ENCODE results near the gene AFAP1L1. TPM values are rescaled to one million over a fixed set of nuclear protein-coding genes. Genes with fewer than 3 reads are reported as not detected.

The AFAP1L1 gene
- total and polyA plus RNA-seq, 4 donors = 2.1 to 11.6 (median 4.0) TPM

DNA sequence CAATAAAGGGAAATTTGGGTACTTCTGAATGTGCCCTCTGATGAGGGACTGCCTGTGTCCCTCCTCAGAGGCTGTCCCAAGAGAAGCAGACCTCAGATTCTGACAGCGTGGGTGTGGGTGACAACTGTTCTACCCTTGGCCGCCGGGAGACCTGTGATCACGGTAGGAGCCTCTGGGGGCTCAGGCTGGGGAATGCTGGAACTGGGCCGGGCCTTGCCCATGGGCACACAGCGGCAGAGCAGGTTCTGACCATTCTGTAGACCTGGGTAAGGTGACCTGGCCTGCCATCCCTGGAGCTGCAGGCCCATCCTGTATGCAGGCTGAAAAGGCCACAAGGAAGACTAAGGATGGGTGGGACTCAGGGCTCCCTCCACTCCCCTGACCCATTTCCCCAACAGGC lies 44.1 kb downstream of the AFAP1L1 start:
- WGBS = 95% methylated on average over 6 of the region's 6 CpGs

DNA sequence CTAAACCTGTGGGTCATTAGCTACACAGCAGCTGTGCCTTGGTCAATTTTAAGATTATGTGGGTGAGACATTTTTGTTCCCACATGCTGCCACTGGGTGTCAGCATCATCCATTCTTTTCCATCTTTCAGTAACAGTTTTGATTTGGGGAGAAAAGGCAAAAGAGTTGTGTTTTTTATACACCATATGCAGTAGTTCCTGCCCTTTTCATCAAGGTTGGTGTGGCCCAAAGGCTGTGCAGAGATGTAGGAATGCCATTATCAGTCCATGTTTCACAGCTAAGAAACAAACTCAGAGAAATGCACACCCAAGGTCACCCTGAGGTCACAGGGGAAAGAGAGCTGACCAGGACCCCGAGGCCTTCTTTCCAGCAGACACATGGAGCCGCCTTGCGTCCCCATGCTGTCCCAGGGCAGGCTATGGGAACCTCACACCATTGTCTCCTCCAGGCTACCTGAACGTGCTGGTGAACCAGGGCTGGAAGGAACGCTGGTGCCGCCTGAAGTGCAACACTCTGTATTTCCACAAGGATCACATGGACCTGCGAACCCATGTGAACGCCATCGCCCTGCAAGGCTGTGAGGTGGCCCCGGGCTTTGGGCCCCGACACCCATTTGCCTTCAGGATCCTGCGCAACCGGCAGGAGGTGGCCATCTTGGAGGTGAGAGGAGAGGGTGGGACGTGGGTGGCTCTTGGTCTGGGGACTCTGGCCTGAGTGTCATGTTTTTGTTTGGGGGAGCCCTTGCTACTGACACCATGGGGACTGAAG lies 45.8 kb downstream of the AFAP1L1 start:
- no peak overlapping the region for H3K9ac ChIP-seq (ENCODE audit: low read depth in 1 of 2, low read length in 2 of 2)

More for the DNA sequence above, 44.1 kb downstream of the AFAP1L1 start:
- H3K9ac ChIP-seq (ENCODE audit: low read depth in 1 of 2, low read length in 2 of 2) = no peak overlapping the region
- H3K4me3 ChIP-seq (ENCODE audit: low read depth in 1 of 3, low read length in 3 of 3) = no peak overlapping the region
- no peak overlapping the region for H3K27ac ChIP-seq (ENCODE audit: low read depth in 1 of 2, low read length in 2 of 2)
- no peak for TF ChIP-seq EGR1 (IDR thresholded peaks at IDR 0.05; ENCODE audit: low read depth in 2 of 2)
- TF ChIP-seq, protein P1, sequence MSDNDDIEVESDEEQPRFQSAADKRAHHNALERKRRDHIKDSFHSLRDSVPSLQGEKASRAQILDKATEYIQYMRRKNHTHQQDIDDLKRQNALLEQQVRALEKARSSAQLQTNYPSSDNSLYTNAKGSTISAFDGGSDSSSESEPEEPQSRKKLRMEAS (IDR thresholded peaks at IDR 0.05) = no peak
- no peak for TF ChIP-seq RAD21 (IDR thresholded peaks at IDR 0.05)
- no peak for TF ChIP-seq GABPA (IDR thresholded peaks at IDR 0.05 in 1 of 2, conservative IDR thresholded peaks at IDR 0.05 in 1 of 2)
- TF ChIP-seq, protein P2, sequence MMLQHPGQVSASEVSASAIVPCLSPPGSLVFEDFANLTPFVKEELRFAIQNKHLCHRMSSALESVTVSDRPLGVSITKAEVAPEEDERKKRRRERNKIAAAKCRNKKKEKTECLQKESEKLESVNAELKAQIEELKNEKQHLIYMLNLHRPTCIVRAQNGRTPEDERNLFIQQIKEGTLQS (IDR thresholded peaks at IDR 0.05) = no peak
- no peak for TF ChIP-seq FOXA2 (IDR thresholded peaks at IDR 0.05)
- TF ChIP-seq HNF4G (IDR thresholded peaks at IDR 0.05) = no peak
- no peak for TF ChIP-seq TAF1 (conservative IDR thresholded peaks at IDR 0.05)
- TF ChIP-seq YY1 (IDR thresholded peaks at IDR 0.05) = no peak
- TF ChIP-seq, protein P3, sequence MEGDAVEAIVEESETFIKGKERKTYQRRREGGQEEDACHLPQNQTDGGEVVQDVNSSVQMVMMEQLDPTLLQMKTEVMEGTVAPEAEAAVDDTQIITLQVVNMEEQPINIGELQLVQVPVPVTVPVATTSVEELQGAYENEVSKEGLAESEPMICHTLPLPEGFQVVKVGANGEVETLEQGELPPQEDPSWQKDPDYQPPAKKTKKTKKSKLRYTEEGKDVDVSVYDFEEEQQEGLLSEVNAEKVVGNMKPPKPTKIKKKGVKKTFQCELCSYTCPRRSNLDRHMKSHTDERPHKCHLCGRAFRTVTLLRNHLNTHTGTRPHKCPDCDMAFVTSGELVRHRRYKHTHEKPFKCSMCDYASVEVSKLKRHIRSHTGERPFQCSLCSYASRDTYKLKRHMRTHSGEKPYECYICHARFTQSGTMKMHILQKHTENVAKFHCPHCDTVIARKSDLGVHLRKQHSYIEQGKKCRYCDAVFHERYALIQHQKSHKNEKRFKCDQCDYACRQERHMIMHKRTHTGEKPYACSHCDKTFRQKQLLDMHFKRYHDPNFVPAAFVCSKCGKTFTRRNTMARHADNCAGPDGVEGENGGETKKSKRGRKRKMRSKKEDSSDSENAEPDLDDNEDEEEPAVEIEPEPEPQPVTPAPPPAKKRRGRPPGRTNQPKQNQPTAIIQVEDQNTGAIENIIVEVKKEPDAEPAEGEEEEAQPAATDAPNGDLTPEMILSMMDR (IDR thresholded peaks at IDR 0.05; ENCODE audit: low read depth, low read length, missing input control) = no peak
- TF ChIP-seq FOXA1 (IDR thresholded peaks at IDR 0.05) = no peak
- DNase-seq (ENCODE audit: low spot score) = no peak
- no peaks in the 10 kb centered on the region for H3K27me3 ChIP-seq (ENCODE audit: control insufficient read depth in 4 of 4, insufficient read depth in 4 of 4, low read length in 3 of 4)
- peaks cover 0 to 5% (median 2%) of the 10 kb centered on the region in 4 donors for H3K4me1 ChIP-seq (ENCODE audit: control insufficient read depth in 4 of 4, insufficient read depth in 4 of 4, low read length in 3 of 4)
- no peaks in the 10 kb centered on the region for H3K36me3 ChIP-seq (ENCODE audit: control insufficient read depth in 4 of 4, insufficient read depth in 3 of 4, low read depth in 1 of 4, low read length in 3 of 4)
- H3K9me3 ChIP-seq (ENCODE audit: control insufficient read depth in 4 of 4, low read length in 3 of 4) = no peaks in the 10 kb centered on the region

More for the DNA sequence above, 45.8 kb downstream of the AFAP1L1 start:
- Histone ChIP-seq H3K9me3 (ENCODE audit: control insufficient read depth in 4 of 4, low read length in 3 of 4) (no peaks in the 10 kb centered on the region), H3K4me3 (ENCODE audit: low read depth in 1 of 3, low read length in 3 of 3) (no peak overlapping the region), H3K27ac (ENCODE audit: low read depth in 1 of 2, low read length in 2 of 2) (no peak overlapping the region), H3K4me1 (ENCODE audit: control insufficient read depth in 4 of 4, insufficient read depth in 4 of 4, low read length in 3 of 4) (peaks cover 0 to 10% (median 3%) of the 10 kb centered on the region in 4 donors), H3K27me3 (ENCODE audit: control insufficient read depth in 4 of 4, insufficient read depth in 4 of 4, low read length in 3 of 4) (no peaks in the 10 kb centered on the region), H3K36me3 (ENCODE audit: control insufficient read depth in 4 of 4, insufficient read depth in 3 of 4, low read depth in 1 of 4, low read length in 3 of 4) (no peaks in the 10 kb centered on the region)
- WGBS = 79% methylated on average over 14 of the region's 14 CpGs
- no peak for DNase-seq (ENCODE audit: low spot score)
- TF ChIP-seq RAD21 (IDR thresholded peaks at IDR 0.05) (peak; percentile 87 to 89), GABPA (IDR thresholded peaks at IDR 0.05 in 1 of 2, conservative IDR thresholded peaks at IDR 0.05 in 1 of 2) (no peak), JUND (IDR thresholded peaks at IDR 0.05) (no peak), SP1 (IDR thresholded peaks at IDR 0.05) (no peak)
- TF ChIP-seq, protein P1 (IDR thresholded peaks at IDR 0.05) = no peak
- TF ChIP-seq, protein P4, sequence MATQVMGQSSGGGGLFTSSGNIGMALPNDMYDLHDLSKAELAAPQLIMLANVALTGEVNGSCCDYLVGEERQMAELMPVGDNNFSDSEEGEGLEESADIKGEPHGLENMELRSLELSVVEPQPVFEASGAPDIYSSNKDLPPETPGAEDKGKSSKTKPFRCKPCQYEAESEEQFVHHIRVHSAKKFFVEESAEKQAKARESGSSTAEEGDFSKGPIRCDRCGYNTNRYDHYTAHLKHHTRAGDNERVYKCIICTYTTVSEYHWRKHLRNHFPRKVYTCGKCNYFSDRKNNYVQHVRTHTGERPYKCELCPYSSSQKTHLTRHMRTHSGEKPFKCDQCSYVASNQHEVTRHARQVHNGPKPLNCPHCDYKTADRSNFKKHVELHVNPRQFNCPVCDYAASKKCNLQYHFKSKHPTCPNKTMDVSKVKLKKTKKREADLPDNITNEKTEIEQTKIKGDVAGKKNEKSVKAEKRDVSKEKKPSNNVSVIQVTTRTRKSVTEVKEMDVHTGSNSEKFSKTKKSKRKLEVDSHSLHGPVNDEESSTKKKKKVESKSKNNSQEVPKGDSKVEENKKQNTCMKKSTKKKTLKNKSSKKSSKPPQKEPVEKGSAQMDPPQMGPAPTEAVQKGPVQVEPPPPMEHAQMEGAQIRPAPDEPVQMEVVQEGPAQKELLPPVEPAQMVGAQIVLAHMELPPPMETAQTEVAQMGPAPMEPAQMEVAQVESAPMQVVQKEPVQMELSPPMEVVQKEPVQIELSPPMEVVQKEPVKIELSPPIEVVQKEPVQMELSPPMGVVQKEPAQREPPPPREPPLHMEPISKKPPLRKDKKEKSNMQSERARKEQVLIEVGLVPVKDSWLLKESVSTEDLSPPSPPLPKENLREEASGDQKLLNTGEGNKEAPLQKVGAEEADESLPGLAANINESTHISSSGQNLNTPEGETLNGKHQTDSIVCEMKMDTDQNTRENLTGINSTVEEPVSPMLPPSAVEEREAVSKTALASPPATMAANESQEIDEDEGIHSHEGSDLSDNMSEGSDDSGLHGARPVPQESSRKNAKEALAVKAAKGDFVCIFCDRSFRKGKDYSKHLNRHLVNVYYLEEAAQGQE (IDR thresholded peaks at IDR 0.05) = no peak
- TF ChIP-seq, protein P5, sequence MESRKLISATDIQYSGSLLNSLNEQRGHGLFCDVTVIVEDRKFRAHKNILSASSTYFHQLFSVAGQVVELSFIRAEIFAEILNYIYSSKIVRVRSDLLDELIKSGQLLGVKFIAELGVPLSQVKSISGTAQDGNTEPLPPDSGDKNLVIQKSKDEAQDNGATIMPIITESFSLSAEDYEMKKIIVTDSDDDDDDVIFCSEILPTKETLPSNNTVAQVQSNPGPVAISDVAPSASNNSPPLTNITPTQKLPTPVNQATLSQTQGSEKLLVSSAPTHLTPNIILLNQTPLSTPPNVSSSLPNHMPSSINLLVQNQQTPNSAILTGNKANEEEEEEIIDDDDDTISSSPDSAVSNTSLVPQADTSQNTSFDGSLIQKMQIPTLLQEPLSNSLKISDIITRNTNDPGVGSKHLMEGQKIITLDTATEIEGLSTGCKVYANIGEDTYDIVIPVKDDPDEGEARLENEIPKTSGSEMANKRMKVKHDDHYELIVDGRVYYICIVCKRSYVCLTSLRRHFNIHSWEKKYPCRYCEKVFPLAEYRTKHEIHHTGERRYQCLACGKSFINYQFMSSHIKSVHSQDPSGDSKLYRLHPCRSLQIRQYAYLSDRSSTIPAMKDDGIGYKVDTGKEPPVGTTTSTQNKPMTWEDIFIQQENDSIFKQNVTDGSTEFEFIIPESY (IDR thresholded peaks at IDR 0.05) = no peak
- TF ChIP-seq, protein P3 (IDR thresholded peaks at IDR 0.05; ENCODE audit: low read depth, low read length, missing input control) = peak; percentile 84

All from liver (tissue), 9 donors.